GM12878 (cell line): ENCODE data around the gene GTF2H1. TPM values are rescaled to one million over a fixed set of nuclear protein-coding genes. Genes with fewer than 3 reads are reported as not detected.

Source experiments
- ATAC-seq: fragments of 200-7000 bp; cut with Tn5 transposase; 3 replicates; pipeline ENCODE4 v1.9.1; 2020; ENCODE audit warnings: mild to moderate bottlenecking, moderate library complexity
- BruUV-seq: library from RNA; stranded (reverse); fragments of 400-500 nt; replicated peaks from 2 replicates; lab custom pipeline; 2021; lab: Mats Ljungman, UMichigan
- CTCF ChIA-PET: fragments of 300-600 bp; sonication (Branson Sonifier 250); formaldehyde crosslinking; extraction: SDS; loops from one replicate; lab custom pipeline; 2021; ENCODE audit warnings: inconsistent platforms; lab: Yijun Ruan, JAX
- POLR2A ChIA-PET: fragments of 350-600 bp; formaldehyde crosslinking; extraction: SDS; loops from one replicate; lab custom pipeline; 2021; ENCODE audit warnings: inconsistent platforms; lab: Charles Lee
- RAD21 ChIA-PET: fragments of 300-600 bp; sonication (Branson Sonifier 250); formaldehyde crosslinking; loops from one replicate; lab custom pipeline; 2023; ENCODE audit warnings: antibody characterized with exemption; ENCODE audit not compliant: unreplicated experiment; lab: Charles Lee
- SMC1A ChIA-PET: fragments of 300-600 bp; sonication (Branson Sonifier 250); formaldehyde crosslinking; loops from one replicate; lab custom pipeline; 2023; ENCODE audit not compliant: unreplicated experiment, uncharacterized antibody; lab: Charles Lee
- DNase-seq: peaks from one replicate; pipeline ENCODE4 v3.0.0-alpha.2; 2011; ENCODE audit warnings: low read depth, low spot score
- FAIRE-seq: peaks from 3 replicates; lab custom pipeline; 2011; peaks lifted over from hg19 to GRCh38; lab: Jason Lieb, UNC
- H2AFZ ChIP-seq: 2 replicates; pipeline ENCODE4 v1.6.0; 2011; ENCODE audit warnings: low read depth, low read length, control low read depth; ENCODE audit not compliant: control insufficient read depth
- H3K27ac ChIP-seq: 2 replicates; pipeline ENCODE4 v1.5.1; 2011; ENCODE audit warnings: control low read depth; ENCODE audit not compliant: control insufficient read depth, insufficient read depth
- H3K27me3 ChIP-seq, 2 experiments: replicated peaks in 1 of 2; 2 replicates each; pipeline versions ENCODE4 v1.6.0 to v1.6.1; 2011; ENCODE audit warnings: low read length in 1 of 2; ENCODE audit not compliant: control insufficient read depth in 2 of 2, insufficient read depth in 2 of 2
- H3K36me3 ChIP-seq, 2 experiments: 2 replicates each; pipeline ENCODE4 v1.5.1; 2011; ENCODE audit warnings: low read length in 1 of 2; ENCODE audit not compliant: control insufficient read depth in 2 of 2, insufficient read depth in 2 of 2
- H3K4me1 ChIP-seq: 2 replicates; pipeline ENCODE4 v1.6.1; 2011; ENCODE audit warnings: mild to moderate bottlenecking, low read length, moderate library complexity, mixed read lengths; ENCODE audit not compliant: control insufficient read depth, insufficient read depth
- H3K4me2 ChIP-seq: 2 replicates; pipeline ENCODE4 v1.6.0; 2011; ENCODE audit warnings: control low read depth; ENCODE audit not compliant: control insufficient read depth, insufficient read depth
- H3K4me3 ChIP-seq: fragments of 200-600 bp; sonication (generic); 2 replicates; pipeline ENCODE4 v1.5.1; 2016
- H3K79me2 ChIP-seq: 2 replicates; pipeline ENCODE4 v1.6.0; 2011; ENCODE audit warnings: low read length; ENCODE audit not compliant: control insufficient read depth, insufficient read depth
- H3K9ac ChIP-seq: 2 replicates; pipeline ENCODE4 v1.8.0; 2011; ENCODE audit warnings: low read length, control low read depth, mixed read lengths; ENCODE audit not compliant: control insufficient read depth, insufficient read depth
- H3K9me3 ChIP-seq: replicated peaks from 3 replicates; pipeline ENCODE4 v1.5.1; 2011; ENCODE audit warnings: mild to moderate bottlenecking, low read length; ENCODE audit not compliant: control insufficient read depth, insufficient read depth
- H4K20me1 ChIP-seq: 2 replicates; pipeline ENCODE4 v1.6.0; 2011; ENCODE audit not compliant: control insufficient read depth, insufficient read depth
- ATF7 ChIP-seq: fragments of 450-650 bp; IDR thresholded peaks from 2 replicates; pipeline ENCODE4 v1.6.1; 2016; ENCODE audit warnings: low read depth, mild to moderate bottlenecking
- BCL11A ChIP-seq: IDR thresholded peaks from 2 replicates; pipeline ENCODE4 v1.6.1; 2011; ENCODE audit warnings: low read depth, low read length
- BRCA1 ChIP-seq: IDR thresholded peaks from 2 replicates; pipeline ENCODE4 v1.6.1; 2011; ENCODE audit warnings: low read depth, low read length, improper control_type of control experiment
- CUX1 ChIP-seq: IDR thresholded peaks from 2 replicates; pipeline ENCODE4 v1.6.1; 2012; ENCODE audit warnings: improper control_type of control experiment, low read depth, low read length; ENCODE audit not compliant: insufficient replicate concordance
- ELK1 ChIP-seq: IDR thresholded peaks from 2 replicates; pipeline ENCODE4 v1.6.1; 2012; ENCODE audit warnings: low read depth, low read length, improper control_type of control experiment
- FOXM1 ChIP-seq: IDR thresholded peaks from 2 replicates; pipeline ENCODE4 v1.6.1; 2012; ENCODE audit warnings: low read depth, mild to moderate bottlenecking, inconsistent platforms, low read length, moderate library complexity
- GATAD2B ChIP-seq: fragments of 450-650 bp; conservative IDR thresholded peaks from 2 replicates; pipeline ENCODE4 v1.6.1; 2017; ENCODE audit warnings: low read depth, mild to moderate bottlenecking, moderate library complexity
- IKZF1 ChIP-seq: fragments of 450-650 bp; conservative IDR thresholded peaks from 2 replicates; pipeline ENCODE4 v1.6.1; 2017; ENCODE audit warnings: antibody characterized with exemption, mild to moderate bottlenecking
- IRF5 ChIP-seq: fragments of 450-650 bp; IDR thresholded peaks from 2 replicates; pipeline ENCODE4 v1.6.1; 2017; ENCODE audit warnings: borderline replicate concordance
- JUNB ChIP-seq: IDR thresholded peaks from 2 replicates; pipeline ENCODE4 v1.6.1; 2016; ENCODE audit warnings: antibody characterized with exemption, mild to moderate bottlenecking
- KAT2A ChIP-seq: conservative IDR thresholded peaks from 2 replicates; pipeline ENCODE4 v1.6.1; 2011; ENCODE audit warnings: low read depth, low read length; ENCODE audit not compliant: control insufficient read depth
- MAX ChIP-seq: IDR thresholded peaks from 2 replicates; pipeline ENCODE4 v1.6.1; 2012; ENCODE audit warnings: low read depth, low read length, improper control_type of control experiment
- NFYB ChIP-seq: IDR thresholded peaks from 2 replicates; pipeline ENCODE4 v1.6.1; 2011; ENCODE audit warnings: low read depth, mild to moderate bottlenecking, low read length, improper control_type of control experiment, moderate library complexity; ENCODE audit not compliant: insufficient read depth
- SMAD5 ChIP-seq: IDR thresholded peaks from 2 replicates; pipeline ENCODE4 v1.6.1; 2016; ENCODE audit warnings: antibody characterized with exemption, low read depth
- SP1 ChIP-seq: IDR thresholded peaks from one replicate; pipeline ENCODE4 v1.6.1; 2011; ENCODE audit warnings: low read depth, low read length
- TBL1XR1 ChIP-seq: IDR thresholded peaks from 2 replicates; pipeline ENCODE4 v1.6.1; 2012; ENCODE audit warnings: low read depth, low read length, improper control_type of control experiment
- WGBS: methylation state at CpG from one replicate; pipeline ENCODE4 v1.1.6; 2016; ENCODE audit warnings: low lambda C conversion rate; ENCODE audit not compliant: insufficient replicate concordance, insufficient coverage; ENCODE audit errors: missing lambda C conversion rate; 5-methylcytosine and 5-hydroxymethylcytosine counted together
- in situ Hi-C: fragments of 300-500 bp; cut with MboI; formaldehyde crosslinking; loops from 9 replicates; pipeline ENCODE4 v1.14.3; 2018; ENCODE audit warnings: mixed read lengths
- intact Hi-C: fragments of 100-400 bp; cut with micrococcal nuclease; formaldehyde crosslinking; loops from one replicate; pipeline ENCODE4 v1.14.2; 2022; ENCODE audit not compliant: unreplicated experiment
- polyA plus RNA-seq, 11 experiments: library from polyadenylated mRNA; depleted of rRNA in 4 of 11; unstranded in 6 of 11; stranded (reverse) in 5 of 11; fragments of >200 nt; fragmentation: Nextera tagmentation in 4 of 11; fragmentation: Illumina TruSeq in 1 of 11; extraction: Ambion mirVana in 4 of 11; extraction: Trizol in 1 of 11; gene quantifications; 1 replicate in 1 of 11; 2 replicates in 10 of 11; pipeline versions ENCODE4 v1.2.1 to v1.2.3, GENCODE V29; 2011 to 2016; ENCODE audit warnings: inconsistent platforms in 2 of 11, missing spikeins in 2 of 11, low read depth in 1 of 11
- total RNA-seq, 4 experiments: library from RNA; depleted of rRNA in 3 of 4; stranded (reverse); fragments of >200 nt in 3 of 4; fragmentation: Illumina TruSeq in 1 of 4; extraction: Trizol in 1 of 4; gene quantifications; 2 replicates each; pipeline versions ENCODE4 v1.2.1 to v1.2.3, GENCODE V29; 2013 to 2021

Gene GTF2H1
- total and polyA plus RNA-seq, 10 of the 15 experiments (the other 5 are each of a cell fraction or from before 2014, with no cell fraction given): 36.7 to 68.8 (median 46.6) TPM

GRCh38 chr11:18404062-18404461 lies 81.7 kb downstream of the GTF2H1 start:
- in situ Hi-C loops: no loop called here
- Histone ChIP-seq H3K4me2 (no peak overlapping the region), H3K79me2 (peaks cover 16% of the 10 kb centered on the region), H3K36me3 (peaks cover 21 to 58% of the 10 kb centered on the region in 2 experiments), H3K27me3 (no peaks in the 10 kb centered on the region), H3K27ac (no peak overlapping the region), H4K20me1 (peaks cover 8% of the 10 kb centered on the region), H3K4me3 (no peak overlapping the region), H2AFZ (no peak overlapping the region), H3K4me1 (no peaks in the 10 kb centered on the region), H3K9me3 (no peaks in the 10 kb centered on the region), H3K9ac (no peak overlapping the region)
- CTCF ChIA-PET: interaction anchor here (0.5 to 1.7 kb wide), 4 partner anchors 10 to 160 kb away, joined by 3 to 6 read pairs (median 4); no protein-coding TSS in a partner anchor
- BruUV-seq: no TSS peak
- intact Hi-C loops: no loop called here
- RAD21 ChIA-PET: no interaction called here
- SMC1A ChIA-PET: interaction anchor here (1.2 to 2.4 kb wide), 3 partner anchors 8 to 160 kb away, joined by 3 to 12 read pairs (median 4); no protein-coding TSS in a partner anchor
- ATAC-seq: no peak
- POLR2A ChIA-PET: no interaction called here
- no peak for DNase-seq
- WGBS: 100% methylated on average over 4 of the region's 4 CpGs
- FAIRE-seq: no peak
- TF ChIP-seq MAX: no peak
- TF ChIP-seq CUX1: no peak
- no peak for TF ChIP-seq KAT2A
- no peak for TF ChIP-seq BCL11A
- no peak for TF ChIP-seq GATAD2B
- no peak for TF ChIP-seq ELK1
- TF ChIP-seq IRF5: no peak
- no peak for TF ChIP-seq SP1
- TF ChIP-seq IKZF1: no peak
- TF ChIP-seq JUNB: no peak
- no peak for TF ChIP-seq TBL1XR1
- no peak for TF ChIP-seq SMAD5
- no peak for TF ChIP-seq ATF7
- TF ChIP-seq FOXM1: no peak
- TF ChIP-seq BRCA1: no peak
- no peak for TF ChIP-seq NFYB
